Uterus (tissue), 2 donors: Measurements from ENCODE around the gene SHB.

Experiments used
- POLR2A ChIP-seq, 2 donors: fragments of 450-650 bp; IDR thresholded peaks; one replicate each; pipeline ENCODE4 v1.6.1; 2016; ENCODE audit warnings: antibody characterized with exemption in 2 of 2, mild to moderate bottlenecking in 1 of 2, moderate library complexity in 1 of 2
- TF ChIP-seq, protein P1 (sequence below), 4 experiments: fragments of 200-600 bp in 2 of 4; fragments of 450-650 bp in 2 of 4; sonication (generic) in 2 of 4; IDR thresholded peaks; one replicate each; pipeline ENCODE4 v1.5.1; 2016 to 2019; ENCODE audit warnings: antibody characterized with exemption in 4 of 4, mild to moderate bottlenecking in 2 of 4, moderate library complexity in 1 of 4

DNA sequence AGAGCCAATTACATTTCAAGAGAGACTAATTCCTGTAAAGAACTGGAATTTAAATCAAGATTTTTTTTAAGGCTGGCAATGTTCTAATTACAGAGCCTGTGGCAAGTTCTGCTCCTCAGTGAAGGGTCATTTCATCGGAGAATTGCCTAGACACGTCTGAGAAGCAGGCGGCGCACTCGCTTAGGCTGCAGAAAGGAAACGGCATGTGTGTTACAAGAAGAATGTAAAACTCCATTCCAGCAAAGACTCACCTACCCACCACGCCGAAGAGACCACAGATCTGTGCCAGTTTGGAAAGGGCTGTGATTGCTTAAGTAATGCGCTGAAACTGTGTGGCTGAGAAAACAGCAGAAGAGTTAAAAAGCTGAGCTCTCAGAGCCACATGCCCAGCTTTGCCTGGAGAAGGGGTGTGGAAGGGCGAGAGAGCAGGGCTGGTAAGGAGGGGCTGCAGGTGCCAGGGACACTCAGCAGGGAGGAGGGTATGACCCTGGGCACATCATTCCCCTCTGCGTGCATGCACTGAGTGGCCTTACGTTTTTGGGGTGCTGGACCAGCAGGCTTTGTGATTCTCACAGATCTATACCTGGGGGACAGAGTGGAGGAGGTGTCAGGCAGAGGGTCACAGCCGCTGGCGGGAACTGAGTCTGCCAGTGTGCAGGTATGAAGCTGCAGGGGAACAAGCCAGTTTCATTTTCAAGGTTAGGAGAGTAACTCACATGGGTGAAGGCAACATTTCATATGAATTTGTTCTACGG, 147.3 kb downstream of the SHB start:
- TF ChIP-seq, protein P1, sequence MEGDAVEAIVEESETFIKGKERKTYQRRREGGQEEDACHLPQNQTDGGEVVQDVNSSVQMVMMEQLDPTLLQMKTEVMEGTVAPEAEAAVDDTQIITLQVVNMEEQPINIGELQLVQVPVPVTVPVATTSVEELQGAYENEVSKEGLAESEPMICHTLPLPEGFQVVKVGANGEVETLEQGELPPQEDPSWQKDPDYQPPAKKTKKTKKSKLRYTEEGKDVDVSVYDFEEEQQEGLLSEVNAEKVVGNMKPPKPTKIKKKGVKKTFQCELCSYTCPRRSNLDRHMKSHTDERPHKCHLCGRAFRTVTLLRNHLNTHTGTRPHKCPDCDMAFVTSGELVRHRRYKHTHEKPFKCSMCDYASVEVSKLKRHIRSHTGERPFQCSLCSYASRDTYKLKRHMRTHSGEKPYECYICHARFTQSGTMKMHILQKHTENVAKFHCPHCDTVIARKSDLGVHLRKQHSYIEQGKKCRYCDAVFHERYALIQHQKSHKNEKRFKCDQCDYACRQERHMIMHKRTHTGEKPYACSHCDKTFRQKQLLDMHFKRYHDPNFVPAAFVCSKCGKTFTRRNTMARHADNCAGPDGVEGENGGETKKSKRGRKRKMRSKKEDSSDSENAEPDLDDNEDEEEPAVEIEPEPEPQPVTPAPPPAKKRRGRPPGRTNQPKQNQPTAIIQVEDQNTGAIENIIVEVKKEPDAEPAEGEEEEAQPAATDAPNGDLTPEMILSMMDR (IDR thresholded peaks at IDR 0.05): no peak
- no peak for TF ChIP-seq POLR2A (IDR thresholded peaks at IDR 0.05)
